Effector memory CD8-positive, alpha-beta T cell (primary cell): ENCODE measurements around the gene GUSB.
A peak's percentile ranks its signal among the peaks of the same experiment; 100 is the strongest.
"Not testable (repeated sequence)": the region's sequence is repeated elsewhere in the genome, so short reads cannot be mapped to it uniquely, and the experiment has no call there.

Experiments used
- ATAC-seq: fragments of 150-1000 bp; cut with Tn5 transposase; replicated peaks from 2 replicates; pipeline ENCODE4 v1.10.0; 2021; ENCODE audit warnings: mild to moderate bottlenecking, moderate library complexity
- DNase-seq, 3 experiments: peaks; one replicate each; pipeline ENCODE4 v3.0.0; 2021
- H3K27ac Mint-ChIP-seq, 2 donors: one replicate each; pipeline ENCODE4 v1.8.0; 2022; ENCODE audit warnings: mild to moderate bottlenecking in 2 of 2, mixed read lengths in 2 of 2, moderate library complexity in 2 of 2
- H3K27me3 Mint-ChIP-seq, 2 donors: one replicate each; pipeline ENCODE4 v1.8.0; 2022; ENCODE audit warnings: mixed read lengths in 2 of 2
- H3K36me3 Mint-ChIP-seq: one replicate; pipeline ENCODE4 v1.8.0; 2022; ENCODE audit warnings: mild to moderate bottlenecking, moderate library complexity, mixed read lengths; ENCODE audit not compliant: insufficient read depth
- H3K4me1 Mint-ChIP-seq, 2 donors: one replicate each; pipeline ENCODE4 v1.8.0; 2022; ENCODE audit warnings: low read depth in 2 of 2, mixed read lengths in 2 of 2
- H3K4me3 Mint-ChIP-seq, 2 donors: one replicate each; pipeline ENCODE4 v1.8.0; 2022; ENCODE audit warnings: mild to moderate bottlenecking in 2 of 2, mixed read lengths in 2 of 2, moderate library complexity in 2 of 2
- H3K9me3 Mint-ChIP-seq, 2 donors: one replicate each; pipeline ENCODE4 v1.8.0; 2022; ENCODE audit warnings: mixed read lengths in 2 of 2
- total RNA-seq, 9 experiments: gene quantifications; one replicate each; lab custom pipeline; 2026; lab: John Stamatoyannopoulos, UW

GUSB gene
- total RNA-seq = 35.5 to 52.4 (median 42.6) reads per million in 9 experiments

- Mint-ChIP-seq H3K4me3 (peak within 1 kb of the TSS; percentile 73 to 84), H3K9me3 (no peaks in the 10 kb centered on the region)
Measured at GRCh38 chr7:65981965-65982792, at the start of gene GUSB. GUSB (minus strand) TSS chr7:65982213; CDS start chr7:65982183, 30 bp downstream.

GRCh38 chr7:66028342-66028741 is 46.3 kb upstream of the GUSB start:
- DNase-seq, H3K27me3 Mint-ChIP-seq, H3K4me3 Mint-ChIP-seq, H3K36me3 Mint-ChIP-seq, ATAC-seq, H3K4me1 Mint-ChIP-seq, H3K9me3 Mint-ChIP-seq: not testable (repeated sequence)
- H3K27ac Mint-ChIP-seq = peak overlapping the region in 1 of 2 donors; percentile 22

More at GRCh38 chr7:65981965-65982792, at the start of gene GUSB:
- ATAC-seq (peak; percentile 75), DNase-seq (peak; percentile 86 to 92 (median 89))
- Mint-ChIP-seq H3K36me3 (peaks cover 21% of the 10 kb centered on the region), H3K27me3 (no peaks in the 10 kb centered on the region), H3K4me1 (peaks cover 10 to 11% of the 10 kb centered on the region in 2 donors), H3K27ac (peak within 1 kb of the TSS; percentile 90 to 92)

- H3K27ac Mint-ChIP-seq = no peak overlapping the region
- no peak for ATAC-seq
- DNase-seq = no peak
- no peaks in the 10 kb centered on the region for H3K9me3 Mint-ChIP-seq
- no peaks in the 10 kb centered on the region for H3K36me3 Mint-ChIP-seq
- H3K4me1 Mint-ChIP-seq = no peaks in the 10 kb centered on the region
- no peak overlapping the region for H3K4me3 Mint-ChIP-seq
- peaks cover 19 to 34% of the 10 kb centered on the region in 2 donors for H3K27me3 Mint-ChIP-seq
Measured at GRCh38 chr7:66016131-66016461, 34.1 kb upstream of the GUSB start.

- no peaks in the 10 kb centered on the region for H3K4me1 Mint-ChIP-seq
- ATAC-seq (no peak), DNase-seq (no peak)
- H3K36me3 Mint-ChIP-seq = no peaks in the 10 kb centered on the region
- H3K9me3 Mint-ChIP-seq = no peaks in the 10 kb centered on the region
- no peak overlapping the region for H3K27ac Mint-ChIP-seq
- no peak overlapping the region for H3K4me3 Mint-ChIP-seq
- H3K27me3 Mint-ChIP-seq = peaks cover 21 to 34% of the 10 kb centered on the region in 2 donors
Measured at GRCh38 chr7:66015440-66016130, 33.6 kb upstream of the GUSB start.

- no peak for DNase-seq
- Mint-ChIP-seq H3K27ac (peak overlapping the region in 1 of 2 donors; percentile 30), H3K36me3 (no peaks in the 10 kb centered on the region), H3K9me3 (no peaks in the 10 kb centered on the region), H3K4me3 (no peak overlapping the region), H3K27me3 (peaks cover 28 to 39% of the 10 kb centered on the region in 2 donors), H3K4me1 (no peaks in the 10 kb centered on the region)
- ATAC-seq = no peak
Measured at GRCh38 chr7:66013938-66014337, 31.9 kb upstream of the GUSB start.

- Mint-ChIP-seq H3K4me1 (no peaks in the 10 kb centered on the region), H3K27me3 (peaks cover 10 to 18% of the 10 kb centered on the region in 2 donors), H3K4me3 (no peak overlapping the region), H3K27ac (peak overlapping the region in 1 of 2 donors; percentile 35), H3K36me3 (no peaks in the 10 kb centered on the region), H3K9me3 (no peaks in the 10 kb centered on the region)
- ATAC-seq (no peak), DNase-seq (no peak)
Measured at GRCh38 chr7:66007232-66007631, 25.2 kb upstream of the GUSB start.

GRCh38 chr7:66005115-66005671 is 23.2 kb upstream of the GUSB start:
- not testable (repeated sequence) for H3K36me3 Mint-ChIP-seq, H3K9me3 Mint-ChIP-seq, H3K27ac Mint-ChIP-seq, H3K27me3 Mint-ChIP-seq, H3K4me1 Mint-ChIP-seq, DNase-seq, H3K4me3 Mint-ChIP-seq, ATAC-seq

GRCh38 chr7:66000823-66001417 is 18.9 kb upstream of the GUSB start:
- H3K9me3 Mint-ChIP-seq, H3K27ac Mint-ChIP-seq, H3K27me3 Mint-ChIP-seq, H3K4me3 Mint-ChIP-seq, ATAC-seq, H3K4me1 Mint-ChIP-seq, H3K36me3 Mint-ChIP-seq, DNase-seq: not testable (repeated sequence)

GRCh38 chr7:65994984-65995383 is 13.0 kb upstream of the GUSB start:
- ATAC-seq, H3K9me3 Mint-ChIP-seq, DNase-seq, H3K4me3 Mint-ChIP-seq, H3K27me3 Mint-ChIP-seq, H3K36me3 Mint-ChIP-seq, H3K4me1 Mint-ChIP-seq, H3K27ac Mint-ChIP-seq: not testable (repeated sequence)

- no peak overlapping the region for H3K27ac Mint-ChIP-seq
- no peaks in the 10 kb centered on the region for H3K36me3 Mint-ChIP-seq
- ATAC-seq = no peak
Measured at GRCh38 chr7:65992526-65992925, 10.5 kb upstream of the GUSB start.

GRCh38 chr7:65991829-65992228 is 9.8 kb upstream of the GUSB start:
- H3K4me3 Mint-ChIP-seq, ATAC-seq, H3K4me1 Mint-ChIP-seq, H3K36me3 Mint-ChIP-seq, H3K27me3 Mint-ChIP-seq, H3K27ac Mint-ChIP-seq, DNase-seq, H3K9me3 Mint-ChIP-seq: not testable (repeated sequence)

More at GRCh38 chr7:65992526-65992925, 10.5 kb upstream of the GUSB start:
- Mint-ChIP-seq H3K4me3 (no peak overlapping the region), H3K9me3 (no peaks in the 10 kb centered on the region), H3K27me3 (peaks cover 0 to 6% of the 10 kb centered on the region in 2 donors), H3K4me1 (no peaks in the 10 kb centered on the region)
- no peak for DNase-seq

GRCh38 chr7:65989694-65990080 is 7.7 kb upstream of the GUSB start:
- Mint-ChIP-seq H3K36me3 (no peaks in the 10 kb centered on the region), H3K4me1 (no peaks in the 10 kb centered on the region), H3K4me3 (no peak overlapping the region), H3K27ac (no peak overlapping the region), H3K27me3 (peaks cover 0 to 6% of the 10 kb centered on the region in 2 donors), H3K9me3 (no peaks in the 10 kb centered on the region)
- no peak for DNase-seq
- no peak for ATAC-seq

- not testable (repeated sequence) for H3K27ac Mint-ChIP-seq, ATAC-seq, H3K4me1 Mint-ChIP-seq, H3K36me3 Mint-ChIP-seq, H3K9me3 Mint-ChIP-seq, H3K27me3 Mint-ChIP-seq, H3K4me3 Mint-ChIP-seq, DNase-seq
Measured at GRCh38 chr7:65988503-65988902, 6.5 kb upstream of the GUSB start.
